HepG2 (cell line): ENCODE measurements around the gene CTF1. TPM values are rescaled to one million over a fixed set of nuclear protein-coding genes. Genes with fewer than 3 reads are reported as not detected.

Source experiments
- ARID5B ChIP-seq: IDR thresholded peaks from 2 replicates; pipeline ENCODE4 v1.4.0; 2020; ENCODE audit warnings: mild to moderate bottlenecking, missing genetic modification reagents
- KLF9 ChIP-seq: IDR thresholded peaks from 2 replicates; pipeline ENCODE4 v1.6.1; 2016; ENCODE audit warnings: low read depth
- PCBP1 ChIP-seq: fragments of 200-400 bp; formaldehyde crosslinking; IDR thresholded peaks from 2 replicates; pipeline ENCODE4 v1.6.1; 2017; ENCODE audit warnings: mild to moderate bottlenecking, low read depth, low read length, borderline replicate concordance
- RBM22 ChIP-seq: fragments of 200-400 bp; formaldehyde crosslinking; optimal IDR thresholded peaks from 2 replicates; pipeline ENCODE3; 2017; ENCODE audit warnings: mild to moderate bottlenecking, low read length, moderate library complexity
- RXRB ChIP-seq: IDR thresholded peaks from 2 replicates; pipeline ENCODE4 v1.6.1; 2016; ENCODE audit warnings: borderline replicate concordance, missing genetic modification reagents, missing compliant biosample characterization
- ZBTB20 ChIP-seq: sonication (generic); formaldehyde crosslinking; IDR thresholded peaks from 2 replicates; pipeline ENCODE4 v1.8.1; 2023; ENCODE audit warnings: missing genetic modification reagents, low read depth, mild to moderate bottlenecking, borderline replicate concordance
- ZMYM2 ChIP-seq: sonication (generic); formaldehyde crosslinking; IDR thresholded peaks from 2 replicates; pipeline ENCODE4 v1.8.0; 2022; ENCODE audit warnings: mild to moderate bottlenecking, missing genetic modification reagents
- ZNF124 ChIP-seq: sonication (generic); formaldehyde crosslinking; IDR thresholded peaks from 2 replicates; pipeline ENCODE4 v1.4.0; 2020; ENCODE audit warnings: missing genetic modification reagents
- ZNF326 ChIP-seq: sonication (generic); formaldehyde crosslinking; IDR thresholded peaks from 2 replicates; pipeline ENCODE4 v1.4.0; 2020; ENCODE audit warnings: missing genetic modification reagents, borderline replicate concordance
- ZNF737 ChIP-seq: sonication (generic); formaldehyde crosslinking; IDR thresholded peaks from 2 replicates; pipeline ENCODE4 v1.5.0; 2020; ENCODE audit warnings: missing genetic modification reagents, mild to moderate bottlenecking, borderline replicate concordance
- ZSCAN21 ChIP-seq: sonication (generic); formaldehyde crosslinking; IDR thresholded peaks from 2 replicates; pipeline ENCODE4 v1.8.0; 2022; ENCODE audit warnings: mild to moderate bottlenecking, missing genetic modification reagents, moderate library complexity, borderline replicate concordance
- polyA plus RNA-seq, 8 experiments: library from polyadenylated mRNA; depleted of rRNA in 3 of 8; stranded (reverse) in 7 of 8; unstranded in 1 of 8; fragments of >200 nt; fragmentation: Illumina TruSeq in 4 of 8; extraction: Trizol in 4 of 8; gene quantifications; 2 replicates each; pipeline versions ENCODE4 v1.2.1 to v1.2.3, GENCODE V29; 2011 to 2016; ENCODE audit warnings: low read depth in 4 of 8, missing spikeins in 1 of 8, mixed read lengths in 1 of 8; ENCODE audit not compliant: insufficient read depth in 1 of 8
- total RNA-seq, 5 experiments: library from RNA; depleted of rRNA; stranded (reverse); fragments of >200 nt; fragmentation: Illumina TruSeq; extraction: Trizol; gene quantifications; 2 replicates each; pipeline ENCODE4 v1.2.3, GENCODE V29; 2016; ENCODE audit warnings: low read depth in 1 of 5
- TF ChIP-seq, protein P1 (sequence below): IDR thresholded peaks from 2 replicates; pipeline ENCODE4 v1.6.1; 2016; ENCODE audit warnings: missing genetic modification reagents, missing compliant biosample characterization
- TF ChIP-seq, protein P2 (sequence below): sonication (generic); formaldehyde crosslinking; IDR thresholded peaks from 2 replicates; pipeline ENCODE4 v1.9.0; 2021; ENCODE audit warnings: missing genetic modification reagents, borderline replicate concordance
- TF ChIP-seq, protein P3 (sequence below): sonication (generic); formaldehyde crosslinking; IDR thresholded peaks from 2 replicates; pipeline ENCODE4 v1.5.0; 2020; ENCODE audit warnings: mild to moderate bottlenecking, missing genetic modification reagents, borderline replicate concordance
- TF ChIP-seq, protein P4 (sequence below): sonication (generic); formaldehyde crosslinking; IDR thresholded peaks from 2 replicates; pipeline ENCODE4 v1.4.0; 2020; ENCODE audit warnings: mild to moderate bottlenecking, missing genetic modification reagents, borderline replicate concordance

Gene CTF1
- total and polyA plus RNA-seq, 2 of the 13 experiments (the other 11 are each of a cell fraction or from before 2014, with no cell fraction given), result 0.13 to 1.8 TPM

DNA sequence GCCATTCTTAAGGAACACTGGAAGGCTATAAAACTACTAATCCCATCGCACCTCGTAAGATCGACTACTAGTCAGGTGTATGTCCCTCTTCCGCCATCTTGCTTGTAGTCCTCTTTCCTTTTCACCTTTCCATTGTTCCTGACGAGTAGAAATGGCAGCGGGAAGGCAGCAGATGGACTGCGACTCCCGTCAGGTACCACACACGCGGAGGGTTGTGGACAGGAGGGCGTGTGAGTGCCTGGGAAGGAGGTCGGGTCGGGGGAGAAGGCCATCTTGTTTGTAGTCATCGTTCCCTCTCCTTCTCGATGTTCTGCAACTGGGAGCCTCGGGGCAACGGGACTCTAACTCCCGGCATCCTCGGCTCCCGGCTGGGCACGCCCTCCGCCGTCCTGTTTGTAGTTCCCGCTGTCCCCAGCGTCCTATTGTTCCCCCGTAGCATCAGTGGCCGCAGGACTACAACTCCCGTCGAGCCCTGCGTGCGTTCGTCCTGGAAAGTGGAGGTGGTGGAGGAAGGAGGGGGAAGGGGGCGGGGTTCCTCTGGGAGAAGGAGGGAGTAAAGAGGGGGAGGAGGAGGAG is 26.6 kb downstream of the CTF1 start (continued):
- TF ChIP-seq ZNF737 (CRISPR knock-in tag) (no peak), RXRB (CRISPR knock-in tag) (no peak), RBM22 (peak; percentile 35), ZNF326 (no peak), KLF9 (no peak), ZSCAN21 (CRISPR knock-in tag) (no peak), PCBP1 (peak; percentile 95), ARID5B (CRISPR knock-in tag) (no peak), ZMYM2 (CRISPR knock-in tag) (no peak), ZBTB20 (CRISPR knock-in tag) (peak; percentile 14; the same call in 1 of the 2 replicates), ZNF124 (CRISPR knock-in tag) (0 out of 2 replicates have a peak, but pooled peaks have one; percentile 14)
- TF ChIP-seq, protein P1, sequence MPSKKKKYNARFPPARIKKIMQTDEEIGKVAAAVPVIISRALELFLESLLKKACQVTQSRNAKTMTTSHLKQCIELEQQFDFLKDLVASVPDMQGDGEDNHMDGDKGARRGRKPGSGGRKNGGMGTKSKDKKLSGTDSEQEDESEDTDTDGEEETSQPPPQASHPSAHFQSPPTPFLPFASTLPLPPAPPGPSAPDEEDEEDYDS (CRISPR knock-in tag), result peak; percentile 3; the same call in 1 of the 2 replicates
- TF ChIP-seq, protein P2, sequence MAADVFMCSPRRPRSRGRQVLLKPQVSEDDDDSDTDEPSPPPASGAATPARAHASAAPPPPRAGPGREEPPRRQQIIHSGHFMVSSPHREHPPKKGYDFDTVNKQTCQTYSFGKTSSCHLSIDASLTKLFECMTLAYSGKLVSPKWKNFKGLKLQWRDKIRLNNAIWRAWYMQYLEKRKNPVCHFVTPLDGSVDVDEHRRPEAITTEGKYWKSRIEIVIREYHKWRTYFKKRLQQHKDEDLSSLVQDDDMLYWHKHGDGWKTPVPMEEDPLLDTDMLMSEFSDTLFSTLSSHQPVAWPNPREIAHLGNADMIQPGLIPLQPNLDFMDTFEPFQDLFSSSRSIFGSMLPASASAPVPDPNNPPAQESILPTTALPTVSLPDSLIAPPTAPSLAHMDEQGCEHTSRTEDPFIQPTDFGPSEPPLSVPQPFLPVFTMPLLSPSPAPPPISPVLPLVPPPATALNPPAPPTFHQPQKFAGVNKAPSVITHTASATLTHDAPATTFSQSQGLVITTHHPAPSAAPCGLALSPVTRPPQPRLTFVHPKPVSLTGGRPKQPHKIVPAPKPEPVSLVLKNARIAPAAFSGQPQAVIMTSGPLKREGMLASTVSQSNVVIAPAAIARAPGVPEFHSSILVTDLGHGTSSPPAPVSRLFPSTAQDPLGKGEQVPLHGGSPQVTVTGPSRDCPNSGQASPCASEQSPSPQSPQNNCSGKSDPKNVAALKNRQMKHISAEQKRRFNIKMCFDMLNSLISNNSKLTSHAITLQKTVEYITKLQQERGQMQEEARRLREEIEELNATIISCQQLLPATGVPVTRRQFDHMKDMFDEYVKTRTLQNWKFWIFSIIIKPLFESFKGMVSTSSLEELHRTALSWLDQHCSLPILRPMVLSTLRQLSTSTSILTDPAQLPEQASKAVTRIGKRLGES (CRISPR knock-in tag), result no peak; the same call in 1 of the 2 replicates
- TF ChIP-seq, protein P3, sequence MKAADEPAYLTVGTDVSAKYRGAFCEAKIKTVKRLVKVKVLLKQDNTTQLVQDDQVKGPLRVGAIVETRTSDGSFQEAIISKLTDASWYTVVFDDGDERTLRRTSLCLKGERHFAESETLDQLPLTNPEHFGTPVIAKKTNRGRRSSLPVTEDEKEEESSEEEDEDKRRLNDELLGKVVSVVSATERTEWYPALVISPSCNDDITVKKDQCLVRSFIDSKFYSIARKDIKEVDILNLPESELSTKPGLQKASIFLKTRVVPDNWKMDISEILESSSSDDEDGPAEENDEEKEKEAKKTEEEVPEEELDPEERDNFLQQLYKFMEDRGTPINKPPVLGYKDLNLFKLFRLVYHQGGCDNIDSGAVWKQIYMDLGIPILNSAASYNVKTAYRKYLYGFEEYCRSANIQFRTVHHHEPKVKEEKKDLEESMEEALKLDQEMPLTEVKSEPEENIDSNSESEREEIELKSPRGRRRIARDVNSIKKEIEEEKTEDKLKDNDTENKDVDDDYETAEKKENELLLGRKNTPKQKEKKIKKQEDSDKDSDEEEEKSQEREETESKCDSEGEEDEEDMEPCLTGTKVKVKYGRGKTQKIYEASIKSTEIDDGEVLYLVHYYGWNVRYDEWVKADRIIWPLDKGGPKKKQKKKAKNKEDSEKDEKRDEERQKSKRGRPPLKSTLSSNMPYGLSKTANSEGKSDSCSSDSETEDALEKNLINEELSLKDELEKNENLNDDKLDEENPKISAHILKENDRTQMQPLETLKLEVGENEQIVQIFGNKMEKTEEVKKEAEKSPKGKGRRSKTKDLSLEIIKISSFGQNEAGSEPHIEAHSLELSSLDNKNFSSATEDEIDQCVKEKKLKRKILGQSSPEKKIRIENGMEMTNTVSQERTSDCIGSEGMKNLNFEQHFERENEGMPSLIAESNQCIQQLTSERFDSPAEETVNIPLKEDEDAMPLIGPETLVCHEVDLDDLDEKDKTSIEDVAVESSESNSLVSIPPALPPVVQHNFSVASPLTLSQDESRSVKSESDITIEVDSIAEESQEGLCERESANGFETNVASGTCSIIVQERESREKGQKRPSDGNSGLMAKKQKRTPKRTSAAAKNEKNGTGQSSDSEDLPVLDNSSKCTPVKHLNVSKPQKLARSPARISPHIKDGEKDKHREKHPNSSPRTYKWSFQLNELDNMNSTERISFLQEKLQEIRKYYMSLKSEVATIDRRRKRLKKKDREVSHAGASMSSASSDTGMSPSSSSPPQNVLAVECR, result peak; percentile 31; the same call in 1 of the 2 replicates
- TF ChIP-seq, protein P4, sequence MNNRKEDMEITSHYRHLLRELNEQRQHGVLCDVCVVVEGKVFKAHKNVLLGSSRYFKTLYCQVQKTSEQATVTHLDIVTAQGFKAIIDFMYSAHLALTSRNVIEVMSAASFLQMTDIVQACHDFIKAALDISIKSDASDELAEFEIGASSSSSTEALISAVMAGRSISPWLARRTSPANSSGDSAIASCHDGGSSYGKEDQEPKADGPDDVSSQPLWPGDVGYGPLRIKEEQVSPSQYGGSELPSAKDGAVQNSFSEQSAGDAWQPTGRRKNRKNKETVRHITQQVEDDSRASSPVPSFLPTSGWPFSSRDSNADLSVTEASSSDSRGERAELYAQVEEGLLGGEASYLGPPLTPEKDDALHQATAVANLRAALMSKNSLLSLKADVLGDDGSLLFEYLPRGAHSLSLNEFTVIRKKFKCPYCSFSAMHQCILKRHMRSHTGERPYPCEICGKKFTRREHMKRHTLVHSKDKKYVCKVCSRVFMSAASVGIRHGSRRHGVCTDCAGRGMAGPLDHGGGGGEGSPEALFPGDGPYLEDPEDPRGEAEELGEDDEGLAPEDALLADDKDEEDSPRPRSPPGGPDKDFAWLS, result no peak
